Trophoblast cell (in vitro differentiated cells and primary cell): Measurements from ENCODE around the gene CTIF.

Source experiments
- DNase-seq, 2 donors: peaks; one replicate each; pipeline ENCODE4 v3.0.0-alpha.2; 2016
- H2AFZ ChIP-seq: 2 replicates; pipeline ENCODE4 v1.6.1; 2013; ENCODE audit warnings: low read length, moderate library complexity, mild to moderate bottlenecking; ENCODE audit not compliant: insufficient read depth, poor library complexity
- H2AK5ac ChIP-seq: 2 replicates; pipeline ENCODE4 v1.6.1; 2013; ENCODE audit warnings: mild to moderate bottlenecking, low read length
- H2BK120ac ChIP-seq: 2 replicates; pipeline ENCODE4 v1.6.1; 2013; ENCODE audit warnings: low read length, mild to moderate bottlenecking, moderate library complexity; ENCODE audit not compliant: insufficient read depth, poor library complexity
- H2BK12ac ChIP-seq: 2 replicates; pipeline ENCODE4 v1.6.1; 2013; ENCODE audit warnings: mild to moderate bottlenecking, low read length, moderate library complexity
- H2BK5ac ChIP-seq: 2 replicates; pipeline ENCODE4 v1.6.1; 2013; ENCODE audit warnings: low read length, low read depth, moderate library complexity, mild to moderate bottlenecking; ENCODE audit not compliant: poor library complexity
- H3K14ac ChIP-seq: 2 replicates; pipeline ENCODE4 v1.6.1; 2013; ENCODE audit warnings: mild to moderate bottlenecking, low read length
- H3K18ac ChIP-seq: 2 replicates; pipeline ENCODE4 v1.6.1; 2013; ENCODE audit warnings: mild to moderate bottlenecking, low read length
- H3K23ac ChIP-seq: 2 replicates; pipeline ENCODE4 v1.6.1; 2013; ENCODE audit warnings: low read length
- H3K27ac ChIP-seq: 2 replicates; pipeline ENCODE4 v1.5.1; 2013; ENCODE audit warnings: low read depth, mild to moderate bottlenecking, inconsistent platforms, low read length, moderate library complexity
- H3K27me3 ChIP-seq: 2 replicates; pipeline ENCODE4 v1.6.1; 2013; ENCODE audit warnings: inconsistent platforms, mild to moderate bottlenecking, low read length, moderate library complexity; ENCODE audit not compliant: insufficient read depth
- H3K36me3 ChIP-seq, 2 experiments: 1 replicate in 1 of 2; 2 replicates in 1 of 2; pipeline ENCODE4 v1.6.1; 2013; ENCODE audit warnings: low read length in 2 of 2, mild to moderate bottlenecking in 2 of 2, moderate library complexity in 1 of 2; ENCODE audit not compliant: insufficient read depth in 2 of 2, control insufficient read depth in 1 of 2
- H3K4ac ChIP-seq: 2 replicates; pipeline ENCODE4 v1.6.1; 2013; ENCODE audit warnings: low read depth, mild to moderate bottlenecking, low read length, moderate library complexity
- H3K4me1 ChIP-seq, 2 experiments: 1 replicate in 1 of 2; 2 replicates in 1 of 2; pipeline ENCODE4 v1.6.1; 2013; ENCODE audit warnings: low read length in 2 of 2, mild to moderate bottlenecking in 2 of 2, moderate library complexity in 1 of 2; ENCODE audit not compliant: insufficient read depth in 2 of 2, control insufficient read depth in 1 of 2
- H3K4me2 ChIP-seq: 2 replicates; pipeline ENCODE4 v1.6.1; 2013; ENCODE audit warnings: inconsistent platforms, mild to moderate bottlenecking, low read length, moderate library complexity
- H3K4me3 ChIP-seq: 2 replicates; pipeline ENCODE4 v1.5.1; 2013; ENCODE audit warnings: mild to moderate bottlenecking, low read depth, low read length, inconsistent platforms
- H3K79me1 ChIP-seq: one replicate; pipeline ENCODE4 v1.6.1; 2013; ENCODE audit warnings: low read length
- H3K79me2 ChIP-seq: 2 replicates; pipeline ENCODE4 v1.6.1; 2013; ENCODE audit warnings: low read length, mild to moderate bottlenecking; ENCODE audit not compliant: control insufficient read depth, insufficient read depth, poor library complexity
- H3K9ac ChIP-seq: 2 replicates; pipeline ENCODE4 v1.6.1; 2013; ENCODE audit warnings: mild to moderate bottlenecking, low read length
- H3K9me3 ChIP-seq: 2 replicates; pipeline ENCODE4 v1.6.1; 2013; ENCODE audit warnings: low read depth, mild to moderate bottlenecking, control low read depth, inconsistent platforms, low read length; ENCODE audit not compliant: insufficient read depth
- H4K12ac ChIP-seq: 2 replicates; pipeline ENCODE4 v1.6.1; 2013; ENCODE audit warnings: low read depth, mild to moderate bottlenecking, low read length, moderate library complexity
- H4K8ac ChIP-seq: 2 replicates; pipeline ENCODE4 v1.6.1; 2013; ENCODE audit warnings: low read depth, mild to moderate bottlenecking, low read length, moderate library complexity
- H4K91ac ChIP-seq: one replicate; pipeline ENCODE4 v1.6.1; 2013; ENCODE audit warnings: low read depth, mild to moderate bottlenecking, low read length, moderate library complexity
- WGBS: extraction: QIAGEN DNeasy Blood & Tissue Kit; methylation state at CpG from one replicate; pipeline ENCODE4 v1.1.7; 2013; ENCODE audit warnings: missing lambda C conversion rate; ENCODE audit not compliant: insufficient read length, insufficient coverage; ENCODE audit errors: extremely low coverage; 5-methylcytosine and 5-hydroxymethylcytosine counted together

The CTIF gene

DNA sequence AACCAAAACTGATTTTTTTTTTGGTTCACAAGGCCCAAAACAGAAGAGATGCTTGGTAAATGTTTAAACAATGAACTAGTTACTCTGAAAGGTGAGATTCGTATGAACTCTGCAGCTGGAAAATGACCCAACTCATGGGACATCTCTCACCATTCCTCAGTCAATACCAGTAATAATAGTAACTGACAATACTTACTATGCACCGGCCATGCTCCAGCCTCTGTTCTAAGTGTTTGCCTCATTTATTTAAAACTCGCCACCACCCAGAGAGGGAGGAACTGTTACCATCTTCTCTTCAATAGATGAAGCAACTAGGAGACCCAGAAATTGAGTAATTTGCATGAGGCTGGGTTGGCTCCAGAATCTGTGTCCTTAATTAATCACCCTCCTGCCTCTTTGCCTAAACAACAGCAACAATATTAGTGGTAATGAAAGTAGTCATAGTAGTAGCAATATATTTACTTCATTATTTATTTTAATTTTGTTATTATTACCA is 130.4 kb downstream of the CTIF start:
- H3K4ac ChIP-seq, result no peak overlapping the region
- H2BK5ac ChIP-seq, result no peak overlapping the region
- H3K27ac ChIP-seq, result no peak overlapping the region
- H2AK5ac ChIP-seq, result no peak overlapping the region
- no peak overlapping the region for H3K14ac ChIP-seq
- no peak overlapping the region for H3K4me2 ChIP-seq
- no peak overlapping the region for H2AFZ ChIP-seq
- WGBS, result no CpG with 5 or more reads among the region's 3 CpGs
- H4K12ac ChIP-seq, result no peak overlapping the region
- DNase-seq, result no peak
- no peak overlapping the region for H4K91ac ChIP-seq
- H3K9me3 ChIP-seq, result peaks cover 5% of the 10 kb centered on the region
- H3K4me1 ChIP-seq, result no peaks in the 10 kb centered on the region
- H3K79me1 ChIP-seq, result no peaks in the 10 kb centered on the region
- H3K23ac ChIP-seq, result no peak overlapping the region
- no peak overlapping the region for H4K8ac ChIP-seq
- H2BK12ac ChIP-seq, result no peak overlapping the region
- no peak overlapping the region for H2BK120ac ChIP-seq
- no peak overlapping the region for H3K4me3 ChIP-seq
- H3K9ac ChIP-seq, result no peak overlapping the region
- H3K18ac ChIP-seq, result no peak overlapping the region
- no peaks in the 10 kb centered on the region for H3K27me3 ChIP-seq
- peaks cover 26% of the 10 kb centered on the region in 2 experiments for H3K36me3 ChIP-seq
- no peaks in the 10 kb centered on the region for H3K79me2 ChIP-seq

DNA sequence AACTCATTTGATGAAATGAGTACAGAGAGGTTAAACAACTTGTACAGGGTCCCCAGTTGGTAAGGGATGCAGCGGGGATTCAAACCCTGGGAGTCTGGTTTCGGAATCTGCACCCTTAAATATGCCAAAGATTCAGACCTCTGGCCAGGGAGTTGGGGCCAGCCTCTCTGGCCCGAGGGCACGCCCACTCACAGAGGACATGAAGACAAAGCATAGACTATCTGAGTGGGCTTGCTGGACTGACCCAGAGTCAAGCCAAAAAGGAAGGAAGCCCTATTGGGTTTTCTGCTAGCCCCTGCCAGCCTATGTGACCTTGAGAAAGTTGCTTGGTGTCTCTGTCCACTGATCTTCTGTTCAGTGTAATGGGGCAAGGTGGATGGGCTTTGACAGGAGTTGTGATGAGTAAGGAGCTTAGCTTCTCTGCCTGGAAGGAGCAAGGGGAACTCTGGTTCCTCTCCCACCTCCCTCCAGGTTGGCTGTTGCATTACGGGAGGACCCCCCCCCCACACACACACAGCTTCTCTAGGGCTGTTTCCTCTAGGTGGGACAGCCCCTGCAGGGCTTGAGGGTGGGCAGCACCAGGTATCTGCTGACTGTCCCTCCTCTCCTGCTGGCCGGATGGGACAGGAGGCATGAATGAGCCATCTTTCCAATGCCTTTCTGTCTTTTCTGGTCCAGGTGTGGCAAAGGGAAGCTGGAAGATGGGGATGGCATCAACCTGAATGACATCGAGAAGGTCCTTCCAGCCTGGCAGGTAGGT is 131.3 kb downstream of the CTIF start:
- Histone ChIP-seq H3K79me2 (no peaks in the 10 kb centered on the region), H3K4me2 (no peak overlapping the region), H2AK5ac (no peak overlapping the region), H3K9ac (no peak overlapping the region), H4K12ac (no peak overlapping the region), H3K27me3 (no peaks in the 10 kb centered on the region), H3K4me3 (no peak overlapping the region), H4K91ac (no peak overlapping the region), H3K36me3 (peaks cover 22 to 26% of the 10 kb centered on the region in 2 experiments), H4K8ac (no peak overlapping the region), H3K18ac (no peak overlapping the region), H3K27ac (no peak overlapping the region), H3K4ac (no peak overlapping the region), H2BK12ac (no peak overlapping the region), H3K9me3 (peaks cover 5% of the 10 kb centered on the region), H3K14ac (no peak overlapping the region), H2BK5ac (no peak overlapping the region), H3K4me1 (no peaks in the 10 kb centered on the region), H3K23ac (no peak overlapping the region), H2BK120ac (no peak overlapping the region), H3K79me1 (no peaks in the 10 kb centered on the region), H2AFZ (no peak overlapping the region)
- WGBS, result no CpG with 5 or more reads among the region's 7 CpGs
- DNase-seq, result no peak

DNA sequence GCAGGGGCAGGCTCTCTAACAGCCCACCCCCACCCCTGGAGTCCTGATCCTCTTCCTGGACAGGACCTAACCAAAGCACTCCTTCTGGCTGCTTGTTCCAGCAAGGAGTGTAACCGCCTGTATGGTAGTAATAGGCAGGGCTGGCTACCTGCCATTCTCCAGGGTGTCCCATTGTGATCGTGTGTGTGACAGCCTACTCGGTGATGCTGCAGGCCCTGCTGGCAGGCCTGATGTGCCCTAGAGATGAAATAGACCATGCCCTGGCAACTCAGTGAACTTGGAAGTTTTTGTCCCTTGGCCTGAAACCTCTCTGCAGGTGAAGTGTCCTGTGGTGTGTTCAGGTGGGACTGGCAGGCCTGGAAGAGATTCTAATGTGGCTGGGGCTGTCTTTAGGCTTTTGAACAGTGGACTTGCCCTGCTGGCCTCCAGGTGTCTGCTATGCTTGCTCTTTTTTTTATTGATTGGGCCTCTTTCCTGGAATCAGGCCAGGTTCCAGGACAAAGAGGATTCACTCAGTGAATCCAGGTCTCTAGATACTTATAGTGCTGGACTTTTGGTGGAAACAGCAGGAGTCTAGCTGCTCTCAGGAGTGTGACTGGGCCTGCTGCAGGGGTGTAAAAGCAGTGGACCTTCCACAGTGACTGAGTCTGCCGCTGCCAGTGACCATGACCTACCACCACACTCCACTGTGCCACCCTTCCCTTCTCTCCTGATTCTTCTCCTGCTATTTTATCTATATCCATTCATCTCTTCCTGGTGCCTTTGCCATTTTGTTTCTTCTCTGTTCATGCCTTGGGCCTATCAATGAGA is 132.1 kb downstream of the CTIF start:
- Histone ChIP-seq H2BK120ac (no peak overlapping the region), H2AK5ac (no peak overlapping the region), H4K12ac (no peak overlapping the region), H3K18ac (no peak overlapping the region), H3K4ac (no peak overlapping the region), H2BK12ac (no peak overlapping the region), H3K23ac (no peak overlapping the region), H4K91ac (no peak overlapping the region), H3K27me3 (no peaks in the 10 kb centered on the region), H2AFZ (no peak overlapping the region), H3K4me3 (no peak overlapping the region), H3K27ac (no peak overlapping the region), H3K9ac (no peak overlapping the region), H3K79me2 (no peaks in the 10 kb centered on the region), H3K4me1 (peaks cover 2 to 3% of the 10 kb centered on the region in 2 experiments), H3K36me3 (peaks cover 21 to 26% of the 10 kb centered on the region in 2 experiments), H3K9me3 (peaks cover 5% of the 10 kb centered on the region), H4K8ac (no peak overlapping the region), H3K4me2 (no peak overlapping the region), H3K79me1 (no peaks in the 10 kb centered on the region), H2BK5ac (no peak overlapping the region), H3K14ac (no peak overlapping the region)
- WGBS, result no CpG with 5 or more reads among the region's 4 CpGs
- no peak for DNase-seq

DNA sequence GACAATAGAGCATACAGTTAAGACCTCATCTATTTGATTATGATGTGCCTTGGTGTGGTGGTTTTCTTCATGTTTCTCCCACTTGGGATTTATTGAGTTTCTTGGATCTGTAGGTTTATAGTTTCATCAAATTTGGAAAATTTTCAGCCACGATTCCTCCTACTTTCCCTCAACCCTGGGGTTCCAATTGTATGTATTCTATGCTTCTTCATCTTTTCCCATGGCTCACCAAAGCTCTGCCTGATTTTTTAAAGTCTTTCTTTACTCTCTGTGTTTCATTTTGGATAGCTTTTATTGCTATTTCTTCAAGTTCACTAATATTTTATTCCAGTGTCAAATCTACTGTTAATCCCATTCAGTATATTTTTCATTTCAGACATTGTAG is 132.7 kb downstream of the CTIF start:
- H3K4me2 ChIP-seq, result no peak overlapping the region
- WGBS, result no CpG with 5 or more reads among the region's 1 CpG
- H3K4me3 ChIP-seq, result no peak overlapping the region
- no peaks in the 10 kb centered on the region for H3K27me3 ChIP-seq
- H4K91ac ChIP-seq, result no peak overlapping the region
- no peaks in the 10 kb centered on the region for H3K79me1 ChIP-seq
- H2BK5ac ChIP-seq, result no peak overlapping the region
- H3K18ac ChIP-seq, result no peak overlapping the region
- H3K4ac ChIP-seq, result no peak overlapping the region
- H4K8ac ChIP-seq, result no peak overlapping the region
- peaks cover 5% of the 10 kb centered on the region for H3K9me3 ChIP-seq
- H2AK5ac ChIP-seq, result no peak overlapping the region
- H2AFZ ChIP-seq, result no peak overlapping the region
- H3K79me2 ChIP-seq, result no peaks in the 10 kb centered on the region
- no peak overlapping the region for H2BK12ac ChIP-seq
- no peak overlapping the region for H3K14ac ChIP-seq
- H3K27ac ChIP-seq, result no peak overlapping the region
- DNase-seq, result no peak
- H3K4me1 ChIP-seq, result peaks cover 3 to 4% of the 10 kb centered on the region in 2 experiments
- H2BK120ac ChIP-seq, result no peak overlapping the region
- H4K12ac ChIP-seq, result no peak overlapping the region
- H3K9ac ChIP-seq, result no peak overlapping the region
- peaks cover 21 to 24% of the 10 kb centered on the region in 2 experiments for H3K36me3 ChIP-seq
- H3K23ac ChIP-seq, result no peak overlapping the region
